GM13977 (cell line): ENCODE data around the gene STAT3.
"Not testable (repeated sequence)": the region's sequence is repeated elsewhere in the genome, so short reads cannot be mapped to it uniquely, and the experiment has no call there.

Experiments used
- DNase-seq: peaks from one replicate; pipeline ENCODE4 v3.0.0; 2012; ENCODE audit warnings: low spot score
- CTCF ChIP-seq: IDR thresholded peaks from 2 replicates; pipeline ENCODE4 v1.5.1; 2012; ENCODE audit warnings: mild to moderate bottlenecking, control low read depth; ENCODE audit not compliant: insufficient read depth; ENCODE audit errors: extremely low read depth, missing control alignments
- in situ Hi-C: fragments of 300-500 bp; cut with MboI; formaldehyde crosslinking; loops from one replicate; pipeline ENCODE4 v1.12.0; 2022; ENCODE audit warnings: low sequenced_read_pairs, low pct_unique_long_range_greater_than_20kb, mixed read lengths, inconsistent platforms; ENCODE audit not compliant: unreplicated experiment

STAT3 gene

GRCh38 chr17:42402117-42402516 is 13.9 kb upstream of the STAT3 start:
- no peak for DNase-seq
- no peak for TF ChIP-seq CTCF
- in situ Hi-C loops = no loop called here

GRCh38 chr17:42400844-42401375 is 12.7 kb upstream of the STAT3 start:
- in situ Hi-C loops, DNase-seq: not testable (repeated sequence)

GRCh38 chr17:42399948-42400843 is 12.0 kb upstream of the STAT3 start:
- in situ Hi-C loops = loop anchor here (5.0 kb wide), 1 partner anchor 78 kb away; no protein-coding TSS in a partner anchor
- no peak for DNase-seq
- TF ChIP-seq CTCF = no peak

- DNase-seq = no peak
- in situ Hi-C loops = loop anchor here (5.0 kb wide), 1 partner anchor 77 kb away; no protein-coding TSS in a partner anchor
- no peak for TF ChIP-seq CTCF
These were observed 10.9 kb upstream of the STAT3 start for GRCh38 chr17:42399121-42399520.

- in situ Hi-C loops = loop anchor here (5.0 kb wide), 1 partner anchor 73 kb away; no protein-coding TSS in a partner anchor
- DNase-seq = not testable (repeated sequence)
These were observed 7.4 kb upstream of the STAT3 start for GRCh38 chr17:42395601-42396000.

- no peak for TF ChIP-seq CTCF
- in situ Hi-C loops = loop anchor here (5.0 kb wide), 1 partner anchor 73 kb away; no protein-coding TSS in a partner anchor
- DNase-seq = no peak
These were observed 6.6 kb upstream of the STAT3 start for GRCh38 chr17:42394838-42395237.

GRCh38 chr17:42392692-42393415 is 4.6 kb upstream of the STAT3 start:
- peak; percentile 67 for DNase-seq
- in situ Hi-C loops = no loop called here
- no peak for TF ChIP-seq CTCF

GRCh38 chr17:42391439-42391838 is 3.2 kb upstream of the STAT3 start:
- DNase-seq = not testable (repeated sequence)

More at GRCh38 chr17:42391439-42391838, 3.2 kb upstream of the STAT3 start:
- in situ Hi-C loops = not testable (repeated sequence)
